Heart left ventricle (tissue), 13 donors: ENCODE data around the gene TRERF1.

Experiments
- POLR2A ChIP-seq, 2 donors: fragments of 450-650 bp; IDR thresholded peaks; one replicate each; pipeline ENCODE4 v1.6.1; 2017; ENCODE audit warnings: antibody characterized with exemption in 2 of 2, mild to moderate bottlenecking in 2 of 2, moderate library complexity in 2 of 2
- TF ChIP-seq, protein P1 (sequence below), 12 donors: fragments of 200-600 bp; sonication (generic) in 4 of 12; IDR thresholded peaks; one replicate each; pipeline versions ENCODE4 v1.5.0 to v1.8.0; 2018 to 2022; ENCODE audit warnings: antibody characterized with exemption in 12 of 12, mild to moderate bottlenecking in 5 of 12
- donor health status: ischemic (EF 13 %, LVEDD 7.1; RV severe dilation, severe dysfunction).
- donor health status: DM: no; HTN: yes; CAD: no.
- donor health status: DM: no; HTN: no; CAD: no.
- donor health status: ischemic (EF 25% LVEDD 6.9; RV normal size, moderate dysfunction).
- donor health status: ischemic (EF 25% LVEDD 5.7; RV mildly dilated, moderate dysfunction).
- donor health status: ischemic (EF 35%, LVEDD 5.7; RV mildly dilated, moderate dysfunction).
- donor health status: nonischemic (EF 11% LVEDD 7.7; RV severe dilation, severe dysfunction).
- donor health status: DM: yes; HTN: yes; CAD: no.
- donor health status: PGD.
- donor health status: ischemic (EF 29% LVEDD 5.4; RV normal size, mild dysfunction).
- donor health status: nonischemic (EF 23%, LVEDD 6.1; RV moderate dilation, normal function).

DNA sequence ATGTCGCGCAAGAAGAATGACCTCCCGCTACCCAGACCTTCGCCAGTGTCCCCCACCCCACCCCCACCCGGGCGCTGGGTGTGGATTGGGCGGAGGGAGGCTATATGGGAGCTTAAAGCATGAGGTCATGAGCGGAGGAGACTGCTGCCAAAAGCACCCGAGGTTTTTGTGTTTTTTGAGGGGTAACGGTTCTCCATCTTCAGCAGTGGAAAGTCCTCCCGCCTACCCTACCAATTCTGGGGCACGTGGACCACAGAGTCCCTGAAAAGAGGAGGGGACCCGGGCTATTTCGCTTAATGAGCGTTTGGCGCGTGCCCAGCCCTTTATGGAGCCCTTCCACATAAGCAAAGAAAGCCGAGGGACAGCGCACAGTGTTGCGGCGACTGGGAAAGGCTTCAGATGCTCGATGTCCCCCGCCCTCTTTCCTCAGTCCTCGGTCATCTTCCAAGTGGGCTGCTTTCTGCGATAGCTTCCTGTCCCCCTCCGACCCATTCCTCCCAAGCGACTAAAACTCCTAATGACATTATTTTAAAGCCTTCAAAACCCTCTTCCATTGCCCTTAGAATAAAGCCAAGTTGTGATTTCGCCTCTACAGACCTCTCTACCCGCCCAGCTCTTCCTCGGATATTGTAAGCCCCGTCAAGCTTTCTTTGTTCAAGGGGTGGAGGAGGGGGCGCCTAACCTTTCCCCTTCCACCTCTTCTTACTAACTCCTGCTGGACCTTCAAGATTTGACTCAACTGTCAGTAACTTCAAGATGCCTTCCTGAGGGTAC, 2.1 kb upstream of the TRERF1 start:
- TF ChIP-seq POLR2A (IDR thresholded peaks at IDR 0.05) = no peak
- TF ChIP-seq, protein P1, sequence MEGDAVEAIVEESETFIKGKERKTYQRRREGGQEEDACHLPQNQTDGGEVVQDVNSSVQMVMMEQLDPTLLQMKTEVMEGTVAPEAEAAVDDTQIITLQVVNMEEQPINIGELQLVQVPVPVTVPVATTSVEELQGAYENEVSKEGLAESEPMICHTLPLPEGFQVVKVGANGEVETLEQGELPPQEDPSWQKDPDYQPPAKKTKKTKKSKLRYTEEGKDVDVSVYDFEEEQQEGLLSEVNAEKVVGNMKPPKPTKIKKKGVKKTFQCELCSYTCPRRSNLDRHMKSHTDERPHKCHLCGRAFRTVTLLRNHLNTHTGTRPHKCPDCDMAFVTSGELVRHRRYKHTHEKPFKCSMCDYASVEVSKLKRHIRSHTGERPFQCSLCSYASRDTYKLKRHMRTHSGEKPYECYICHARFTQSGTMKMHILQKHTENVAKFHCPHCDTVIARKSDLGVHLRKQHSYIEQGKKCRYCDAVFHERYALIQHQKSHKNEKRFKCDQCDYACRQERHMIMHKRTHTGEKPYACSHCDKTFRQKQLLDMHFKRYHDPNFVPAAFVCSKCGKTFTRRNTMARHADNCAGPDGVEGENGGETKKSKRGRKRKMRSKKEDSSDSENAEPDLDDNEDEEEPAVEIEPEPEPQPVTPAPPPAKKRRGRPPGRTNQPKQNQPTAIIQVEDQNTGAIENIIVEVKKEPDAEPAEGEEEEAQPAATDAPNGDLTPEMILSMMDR (IDR thresholded peaks at IDR 0.05) = no peak
